VCaP (cell line): ENCODE data around the gene DUSP15.

Experiments
- H3K27ac ChIP-seq: fragments of 450-650 bp; 2 replicates; pipeline ENCODE4 v1.5.1; 2017
- CTCF ChIP-seq: fragments of 450-650 bp; conservative IDR thresholded peaks from 2 replicates; pipeline ENCODE4 v1.5.1; 2017; ENCODE audit warnings: mild to moderate bottlenecking, moderate library complexity

DUSP15 gene

GRCh38 chr20:31846793-31847138 is 23.6 kb downstream of the DUSP15 start:
- H3K27ac ChIP-seq, result no peak overlapping the region
- peak; percentile 24 for TF ChIP-seq CTCF

- TF ChIP-seq CTCF, result no peak
- H3K27ac ChIP-seq, result peak within 1 kb of the TSS; percentile 14; the same call in 1 of the 2 replicates
These were observed 24.9 kb downstream of the DUSP15 start, which contains the start of gene FOXS1 for GRCh38 chr20:31845300-31845863. Gene FOXS1, minus strand, starts transcription at chr20:31845604. Its CDS starts 62 bp downstream, at chr20:31845542.

- H3K27ac ChIP-seq, result peak overlapping the region; percentile 14; the same call in 1 of the 2 replicates
- TF ChIP-seq CTCF, result no peak
These were observed 25.5 kb downstream of the DUSP15 start for GRCh38 chr20:31844737-31845299.

- H3K27ac ChIP-seq, result no peak overlapping the region
These were observed 26.4 kb downstream of the DUSP15 start for GRCh38 chr20:31843881-31844280.

GRCh38 chr20:31843288-31843687 is 27.0 kb downstream of the DUSP15 start:
- no peak overlapping the region for H3K27ac ChIP-seq
- no peak for TF ChIP-seq CTCF

More at GRCh38 chr20:31843881-31844280, 26.4 kb downstream of the DUSP15 start:
- TF ChIP-seq CTCF, result no peak

- no peak for TF ChIP-seq CTCF
- no peak overlapping the region for H3K27ac ChIP-seq
These were observed 27.7 kb downstream of the DUSP15 start for GRCh38 chr20:31842471-31843157.

GRCh38 chr20:31841928-31842327 is 28.4 kb downstream of the DUSP15 start:
- no peak overlapping the region for H3K27ac ChIP-seq
- TF ChIP-seq CTCF, result no peak
